ENCODE results near the gene LRP10.

- no peak for TF ChIP-seq POLR2AphosphoS5 (IDR thresholded peaks at IDR 0.05)
- TF ChIP-seq, protein P1, sequence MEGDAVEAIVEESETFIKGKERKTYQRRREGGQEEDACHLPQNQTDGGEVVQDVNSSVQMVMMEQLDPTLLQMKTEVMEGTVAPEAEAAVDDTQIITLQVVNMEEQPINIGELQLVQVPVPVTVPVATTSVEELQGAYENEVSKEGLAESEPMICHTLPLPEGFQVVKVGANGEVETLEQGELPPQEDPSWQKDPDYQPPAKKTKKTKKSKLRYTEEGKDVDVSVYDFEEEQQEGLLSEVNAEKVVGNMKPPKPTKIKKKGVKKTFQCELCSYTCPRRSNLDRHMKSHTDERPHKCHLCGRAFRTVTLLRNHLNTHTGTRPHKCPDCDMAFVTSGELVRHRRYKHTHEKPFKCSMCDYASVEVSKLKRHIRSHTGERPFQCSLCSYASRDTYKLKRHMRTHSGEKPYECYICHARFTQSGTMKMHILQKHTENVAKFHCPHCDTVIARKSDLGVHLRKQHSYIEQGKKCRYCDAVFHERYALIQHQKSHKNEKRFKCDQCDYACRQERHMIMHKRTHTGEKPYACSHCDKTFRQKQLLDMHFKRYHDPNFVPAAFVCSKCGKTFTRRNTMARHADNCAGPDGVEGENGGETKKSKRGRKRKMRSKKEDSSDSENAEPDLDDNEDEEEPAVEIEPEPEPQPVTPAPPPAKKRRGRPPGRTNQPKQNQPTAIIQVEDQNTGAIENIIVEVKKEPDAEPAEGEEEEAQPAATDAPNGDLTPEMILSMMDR (IDR thresholded peaks at IDR 0.05): no peak
Measured at GRCh38 chr14:22885975-22886374, 14.4 kb downstream of the LRP10 start.

Data from upper lobe of left lung (tissue), 4 donors.